HG02885 (cell line): ENCODE measurements around the gene MXRA7.
"Not testable (repeated sequence)": the region's sequence is repeated elsewhere in the genome, so short reads cannot be mapped to it uniquely, and the experiment has no call there.

Experiments
- ATAC-seq: cut with Tn5 transposase; IDR thresholded peaks from one replicate; pipeline ENCODE4 v1.9.1; 2021; ENCODE audit warnings: mild to moderate bottlenecking; ENCODE audit not compliant: unreplicated experiment, poor library complexity

The MXRA7 gene

GRCh38 chr17:76736349-76737081 lies 25.8 kb upstream of the MXRA7 start:
- peak; percentile 11 for ATAC-seq

GRCh38 chr17:76735586-76736348 lies 25.0 kb upstream of the MXRA7 start:
- ATAC-seq: no peak

DNA sequence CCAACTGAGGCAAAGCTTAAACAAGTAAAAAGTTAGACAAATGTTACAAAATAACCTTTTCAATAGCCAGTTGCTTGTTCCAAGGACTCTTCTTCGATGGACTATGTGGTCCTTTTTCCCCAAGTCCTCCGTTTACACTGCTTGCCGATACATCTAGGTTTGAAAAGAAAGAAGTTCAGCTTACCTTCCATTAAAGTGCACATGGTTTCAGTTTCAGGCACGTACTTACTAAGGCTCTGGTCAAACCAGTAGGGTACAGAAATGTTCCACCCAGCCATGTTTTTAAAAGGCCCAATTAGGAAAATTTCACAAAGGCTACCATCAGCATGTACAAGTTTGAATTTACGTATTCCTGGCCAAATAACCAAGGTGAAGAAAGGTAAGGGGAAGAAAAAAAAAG lies 24.2 kb upstream of the MXRA7 start:
- no peak for ATAC-seq

DNA sequence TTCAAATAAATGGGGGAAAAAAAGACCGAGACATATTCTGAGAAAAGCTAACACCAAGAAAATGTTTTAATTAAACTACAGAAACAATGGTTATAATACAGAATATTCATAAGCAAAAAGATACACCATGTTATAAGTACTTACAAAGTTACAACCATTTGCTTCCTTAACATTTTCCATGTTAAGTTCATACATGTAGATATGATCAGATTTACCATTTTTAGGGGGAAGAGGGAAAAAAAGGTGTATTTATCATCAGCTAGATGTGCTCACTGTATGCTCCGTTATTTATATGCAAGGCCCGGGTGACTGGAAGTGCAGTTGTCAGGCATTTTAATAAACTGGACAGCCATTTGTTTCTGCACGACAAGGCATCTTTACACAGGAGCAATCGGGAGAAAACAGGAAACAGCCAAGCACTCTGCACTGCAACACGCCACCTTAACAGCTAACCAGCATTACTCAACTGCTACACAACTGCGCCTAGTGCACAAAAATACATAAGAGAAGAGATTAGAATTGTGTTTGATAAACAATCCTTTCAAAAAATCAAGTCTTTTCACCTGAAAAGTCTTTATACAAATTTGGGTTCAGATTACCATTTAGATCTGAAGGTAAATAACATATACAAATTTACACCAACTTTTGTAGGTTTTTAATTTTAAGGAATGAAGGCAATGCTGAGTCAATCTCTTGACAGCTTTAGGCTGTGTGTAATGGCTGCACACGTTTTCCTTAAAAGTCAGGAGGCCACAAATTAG lies 23.5 kb upstream of the MXRA7 start:
- no peak for ATAC-seq

DNA sequence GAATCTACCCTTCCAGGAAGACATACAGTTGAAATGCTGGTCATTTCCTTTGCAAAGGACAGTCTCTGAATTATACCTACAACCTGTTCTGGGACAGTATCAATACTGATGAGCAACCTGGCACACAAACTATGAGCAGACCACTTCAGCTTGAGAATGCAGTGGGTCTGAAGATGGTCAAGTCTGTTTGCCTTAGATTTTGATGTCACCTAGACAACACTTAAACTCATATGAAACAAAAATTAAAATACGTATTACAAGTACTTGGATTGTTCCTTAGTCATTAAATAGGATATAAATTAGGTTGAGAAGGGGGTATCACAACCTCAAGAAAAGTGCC lies 22.8 kb upstream of the MXRA7 start:
- no peak for ATAC-seq

DNA sequence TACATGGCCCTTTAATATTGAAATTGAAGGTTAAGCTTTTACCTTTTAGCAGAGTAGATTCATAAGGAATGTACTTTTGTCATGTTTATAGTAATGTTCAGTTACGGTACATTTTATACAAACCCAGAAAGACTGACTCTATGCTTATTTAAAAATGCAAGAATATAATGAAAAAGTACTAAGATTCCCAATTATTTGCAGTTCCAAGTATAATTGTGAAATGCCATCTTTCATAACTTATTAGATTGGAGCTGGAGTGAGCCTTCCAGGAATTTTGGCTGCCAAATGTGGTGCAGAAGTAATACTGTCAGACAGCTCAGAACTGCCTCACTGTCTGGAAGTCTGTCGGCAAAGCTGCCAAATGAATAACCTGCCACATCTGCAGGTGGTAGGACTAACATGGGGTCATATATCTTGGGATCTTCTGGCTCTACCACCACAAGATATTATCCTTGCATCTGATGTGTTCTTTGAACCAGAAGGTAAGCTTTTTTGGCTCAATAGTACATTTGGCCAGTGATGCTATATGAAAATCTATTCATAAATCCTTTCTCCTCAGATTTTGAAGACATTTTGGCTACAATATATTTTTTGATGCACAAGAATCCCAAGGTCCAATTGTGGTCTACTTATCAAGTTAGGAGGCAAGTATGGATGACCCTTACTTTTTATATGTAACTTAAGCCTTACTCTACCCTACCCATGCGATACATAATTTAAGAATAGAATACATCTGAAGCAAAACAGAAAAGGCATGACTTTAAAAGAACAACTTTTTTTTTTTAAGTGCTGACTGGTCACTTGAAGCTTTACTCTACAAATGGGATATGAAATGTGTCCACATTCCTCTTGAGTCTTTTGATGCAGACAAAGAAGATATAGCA lies 22.2 kb upstream of the MXRA7 start:
- ATAC-seq: no peak

DNA sequence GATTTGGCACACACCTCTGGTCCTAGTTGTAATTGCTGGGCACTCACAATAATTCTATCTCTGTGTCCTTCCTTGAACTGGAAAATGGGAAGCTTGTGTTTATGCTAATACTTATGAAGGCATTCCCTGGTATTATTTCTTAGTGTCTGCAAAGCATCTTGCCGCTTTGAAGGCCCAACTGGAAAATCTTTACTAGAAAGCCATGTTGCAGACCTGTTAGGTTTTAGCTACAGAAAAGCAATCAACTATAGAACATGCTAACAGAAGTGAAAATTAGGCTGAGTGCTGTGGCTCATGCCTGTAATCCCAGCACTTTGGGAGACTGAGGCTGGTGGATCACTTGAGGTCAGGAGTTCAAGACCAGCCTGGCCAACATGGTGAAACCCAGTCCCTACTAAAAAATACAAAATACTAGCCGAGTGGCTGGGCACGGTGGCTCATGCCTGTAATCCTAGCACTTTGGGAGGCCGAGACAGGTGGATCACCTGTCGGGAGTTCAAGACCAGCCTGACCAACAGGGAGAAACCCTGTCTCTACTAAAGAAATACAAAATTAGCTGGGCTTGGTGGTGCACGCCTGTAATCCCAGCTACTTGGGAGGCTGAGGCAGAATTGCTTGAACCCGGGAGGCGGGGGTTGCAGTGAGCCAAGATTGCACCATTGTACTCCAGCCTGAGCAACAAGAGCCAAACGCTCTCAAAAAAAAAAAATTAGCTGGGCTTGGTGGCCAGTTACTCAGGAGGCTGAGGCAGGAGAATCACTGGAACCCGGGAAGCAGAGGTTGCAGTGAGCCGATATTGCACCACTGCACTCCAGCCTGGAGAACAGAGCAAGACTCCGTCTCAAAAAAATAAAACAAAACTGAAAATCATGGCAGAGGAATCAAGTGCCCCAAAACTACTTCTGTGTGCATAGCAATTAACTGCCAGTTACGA lies 21.3 kb upstream of the MXRA7 start:
- not testable (repeated sequence) for ATAC-seq

- ATAC-seq: no peak
Observed at GRCh38 chr17:76727745-76728456, 17.1 kb upstream of the MXRA7 start.

DNA sequence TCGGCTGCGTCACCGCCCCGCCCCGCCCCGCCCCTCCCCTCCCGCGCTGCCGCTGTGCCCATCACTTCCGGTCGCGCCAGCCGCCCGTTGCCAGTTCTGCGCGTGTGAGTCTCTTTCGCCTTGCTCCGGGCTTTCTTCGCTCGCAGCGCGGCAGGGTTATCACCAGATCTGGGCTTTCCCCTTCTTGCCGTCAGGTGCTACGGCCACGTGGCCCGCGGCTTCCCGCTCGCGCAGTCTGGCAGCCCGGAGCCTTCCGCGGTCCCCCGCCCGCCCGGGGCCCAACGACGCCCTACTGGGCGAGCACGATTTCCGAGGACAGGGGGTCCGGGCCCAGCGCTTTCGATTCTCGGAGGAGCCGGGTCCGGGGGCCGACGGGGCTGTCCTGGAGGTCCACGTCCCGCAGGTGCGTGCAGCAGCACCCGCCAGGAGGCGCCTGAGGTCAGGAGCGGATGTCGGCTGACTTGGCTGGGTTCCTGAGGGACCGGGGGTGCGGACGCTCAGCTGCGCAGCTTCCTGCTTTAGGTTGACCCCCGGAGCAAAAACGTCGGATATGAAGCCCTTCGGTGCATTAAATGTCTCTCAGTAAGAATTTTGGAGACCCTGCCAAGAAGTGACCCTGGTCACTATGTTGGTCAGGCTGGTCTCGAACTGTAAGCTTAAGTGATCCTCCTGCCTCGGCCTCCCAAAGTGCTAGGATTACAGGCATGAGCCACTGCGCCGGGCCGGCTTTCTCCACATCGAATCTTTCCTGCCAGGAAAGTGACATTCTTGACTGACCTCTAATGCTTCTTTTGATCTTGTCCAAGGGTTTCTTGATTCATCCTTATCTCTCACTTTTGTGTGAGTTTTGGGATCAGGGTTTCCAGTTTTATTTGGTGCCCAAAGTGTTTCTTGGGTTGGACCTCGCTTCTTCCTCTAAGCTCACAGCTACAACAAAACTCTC lies 16.3 kb upstream of the MXRA7 start, which contains the start of gene METTL23:
Gene METTL23 (plus strand): TSS at position 64 of the 943 bp plus-strand sequence. CDS start 2,872 bp downstream, outside the sequence.
- peak; percentile 43 for ATAC-seq

GRCh38 chr17:76726231-76726775 lies 15.5 kb upstream of the MXRA7 start, which contains the start of gene JMJD6:
Gene JMJD6, minus strand, starts transcription at chr17:76726606. Its CDS starts 131 bp downstream, at chr17:76726475.
- ATAC-seq: peak; percentile 79

- peak; percentile 21 for ATAC-seq
Observed at GRCh38 chr17:76725580-76726230, 14.9 kb upstream of the MXRA7 start.

DNA sequence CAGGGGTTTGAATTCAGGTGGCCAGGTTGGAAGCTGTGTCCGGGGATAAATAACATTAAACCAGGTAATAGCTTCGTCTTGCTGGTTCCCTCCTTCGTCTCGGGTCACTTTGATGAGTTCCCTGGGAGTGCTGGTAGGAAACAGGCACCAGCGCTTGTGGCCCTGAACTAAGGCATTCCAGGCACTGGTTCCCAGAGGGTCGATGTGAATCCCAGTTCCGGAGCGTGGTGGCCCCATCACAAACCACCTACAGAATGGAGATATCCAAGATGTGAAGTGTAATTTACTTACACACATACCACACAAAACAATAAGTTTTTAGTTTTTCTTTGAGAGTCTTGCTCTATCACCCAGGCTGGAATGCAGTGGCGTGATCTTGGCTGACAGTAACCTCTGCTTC lies 13.0 kb upstream of the MXRA7 start:
- ATAC-seq: no peak

GRCh38 chr17:76722977-76723376 lies 12.2 kb upstream of the MXRA7 start:
- ATAC-seq: not testable (repeated sequence)

DNA sequence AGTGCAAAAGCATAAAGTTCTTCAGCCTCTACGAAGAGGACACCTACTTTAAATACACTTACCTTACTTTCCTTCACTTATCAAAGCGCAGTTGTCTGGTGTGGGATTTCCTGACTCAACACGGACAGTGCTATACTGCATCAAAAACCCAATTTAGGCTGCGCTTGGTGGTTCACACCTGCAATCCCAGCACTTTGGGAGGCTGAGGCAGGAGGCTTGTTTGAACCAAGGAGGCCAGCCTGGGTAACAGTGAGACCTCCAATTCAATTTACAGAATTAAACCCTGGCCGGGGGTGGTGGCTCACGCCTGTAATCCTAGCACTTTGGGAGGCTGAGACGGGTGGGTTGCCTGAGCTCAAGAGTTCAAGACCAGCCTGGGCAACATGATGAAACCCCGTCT lies 11.5 kb upstream of the MXRA7 start:
- no peak for ATAC-seq

DNA sequence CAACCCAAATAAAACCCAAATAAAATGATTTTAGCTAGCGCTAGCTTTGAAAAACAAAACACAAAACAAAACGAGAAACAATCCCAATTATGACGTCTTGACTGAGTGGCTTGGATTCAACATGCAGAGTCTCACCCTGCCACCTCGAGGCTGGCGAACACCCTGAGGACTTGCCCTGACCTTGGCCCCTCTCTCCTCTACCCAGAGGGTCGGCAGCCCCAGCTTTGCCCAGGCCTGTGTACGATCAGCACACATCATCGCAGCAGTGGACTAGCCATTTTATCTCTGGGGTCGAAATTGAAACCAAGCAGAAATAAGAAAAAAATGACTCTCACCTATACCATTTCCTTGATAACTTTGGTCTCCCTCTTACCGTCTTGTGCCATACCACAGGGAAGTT lies 10.7 kb upstream of the MXRA7 start:
- no peak for ATAC-seq

- ATAC-seq: no peak
Observed at GRCh38 chr17:76720941-76721340, 10.2 kb upstream of the MXRA7 start.
